Neuronal stem cell (in vitro differentiated cells): Measurements from ENCODE around the gene TBPL2.

ENCODE experiments used
- DNase-seq: peaks from one replicate; pipeline ENCODE4 v3.0.0-alpha.2; 2013; ENCODE audit warnings: low spot score
- H2AFZ ChIP-seq: one replicate; pipeline ENCODE4 v1.6.1; 2013; ENCODE audit warnings: mild to moderate bottlenecking, low read length, inconsistent platforms
- H2AK5ac ChIP-seq: 2 replicates; pipeline ENCODE4 v1.6.1; 2013; ENCODE audit warnings: low read depth, mild to moderate bottlenecking, inconsistent platforms, low read length, moderate library complexity, mixed read lengths
- H2BK120ac ChIP-seq: 2 replicates; pipeline ENCODE4 v1.6.1; 2013; ENCODE audit warnings: low read depth, mild to moderate bottlenecking, inconsistent platforms, low read length, moderate library complexity, mixed read lengths
- H2BK12ac ChIP-seq: one replicate; pipeline ENCODE4 v1.6.1; 2013; ENCODE audit warnings: low read length, inconsistent platforms
- H2BK15ac ChIP-seq: 2 replicates; pipeline ENCODE4 v1.6.1; 2013; ENCODE audit warnings: mild to moderate bottlenecking, low read length, inconsistent platforms, mixed read lengths
- H2BK5ac ChIP-seq: one replicate; pipeline ENCODE4 v1.6.1; 2013; ENCODE audit warnings: inconsistent platforms, mild to moderate bottlenecking, low read length, moderate library complexity
- H3K14ac ChIP-seq: one replicate; pipeline ENCODE4 v1.6.1; 2013; ENCODE audit warnings: low read length, inconsistent platforms
- H3K18ac ChIP-seq: 2 replicates; pipeline ENCODE4 v1.6.1; 2013; ENCODE audit warnings: low read length, inconsistent platforms
- H3K23ac ChIP-seq: 2 replicates; pipeline ENCODE4 v1.6.1; 2013; ENCODE audit warnings: low read depth, mild to moderate bottlenecking, mixed read lengths, low read length, inconsistent platforms; ENCODE audit not compliant: poor library complexity
- H3K27ac ChIP-seq: replicated peaks from 3 replicates; pipeline ENCODE4 v1.5.1; 2013; ENCODE audit warnings: low read length, inconsistent platforms
- H3K27me3 ChIP-seq, 3 experiments: 2 replicates each; pipeline ENCODE4 v1.6.1; 2013; ENCODE audit warnings: low read length in 3 of 3, mild to moderate bottlenecking in 2 of 3, inconsistent platforms in 1 of 3, low read depth in 1 of 3, mixed read lengths in 1 of 3, moderate library complexity in 1 of 3; ENCODE audit not compliant: control insufficient read depth in 3 of 3, insufficient read depth in 3 of 3
- H3K36me3 ChIP-seq, 2 donors: replicated peaks in 1 of 2; 2 replicates each; pipeline ENCODE4 v1.6.1; 2013; ENCODE audit warnings: low read length in 2 of 2; ENCODE audit not compliant: control insufficient read depth in 2 of 2, insufficient read depth in 2 of 2
- H3K4ac ChIP-seq: 2 replicates; pipeline ENCODE4 v1.6.1; 2013; ENCODE audit warnings: inconsistent platforms, mild to moderate bottlenecking, low read length, moderate library complexity
- H3K4me1 ChIP-seq, 2 donors: 1 replicate in 1 of 2; 2 replicates in 1 of 2; pipeline ENCODE4 v1.6.1; 2013; ENCODE audit warnings: low read length in 2 of 2, low read depth in 1 of 2; ENCODE audit not compliant: control insufficient read depth in 2 of 2, insufficient read depth in 1 of 2
- H3K4me2 ChIP-seq: one replicate; pipeline ENCODE4 v1.6.1; 2013; ENCODE audit warnings: mild to moderate bottlenecking, low read length, inconsistent platforms; ENCODE audit not compliant: insufficient read depth, poor library complexity, severe bottlenecking
- H3K4me3 ChIP-seq, 2 donors: 2 replicates each; pipeline ENCODE4 v1.5.1; 2013; ENCODE audit warnings: low read length in 2 of 2, mild to moderate bottlenecking in 2 of 2, inconsistent platforms in 1 of 2, moderate library complexity in 1 of 2
- H3K79me1 ChIP-seq: one replicate; pipeline ENCODE4 v1.6.1; 2013; ENCODE audit warnings: low read depth, mild to moderate bottlenecking, inconsistent platforms, low read length, moderate library complexity
- H3K9ac ChIP-seq: one replicate; pipeline ENCODE4 v1.6.1; 2013; ENCODE audit warnings: mild to moderate bottlenecking, low read depth, low read length, inconsistent platforms; ENCODE audit not compliant: poor library complexity
- H3K9me3 ChIP-seq, 2 donors: replicated peaks in 1 of 2; 2 replicates each; pipeline versions ENCODE3 to v1.6.1; 2013; ENCODE audit warnings: low read length in 2 of 2, mild to moderate bottlenecking in 2 of 2, inconsistent platforms in 1 of 2, low read depth in 1 of 2, mixed read lengths in 1 of 2, moderate library complexity in 1 of 2; ENCODE audit not compliant: control insufficient read depth in 2 of 2, insufficient read depth in 1 of 2
- H4K8ac ChIP-seq: one replicate; pipeline ENCODE4 v1.6.1; 2013; ENCODE audit warnings: low read depth, mild to moderate bottlenecking, inconsistent platforms, low read length, moderate library complexity
- H4K91ac ChIP-seq: one replicate; pipeline ENCODE4 v1.6.1; 2013; ENCODE audit warnings: low read length, low read depth, mild to moderate bottlenecking, inconsistent platforms; ENCODE audit not compliant: poor library complexity
- WGBS, 2 donors: extraction: QIAGEN DNeasy Blood & Tissue Kit; methylation state at CpG; one replicate each; pipeline ENCODE4 v1.1.7; 2013; ENCODE audit warnings: missing lambda C conversion rate in 2 of 2, mixed read lengths in 1 of 2; ENCODE audit not compliant: insufficient read length in 2 of 2, insufficient replicate concordance in 1 of 2; ENCODE audit errors: extremely low coverage in 2 of 2; 5-methylcytosine and 5-hydroxymethylcytosine counted together

Gene TBPL2

GRCh38 chr14:55454264-55455002, 14.0 kb upstream of the TBPL2 start:
- Histone ChIP-seq H3K4me3 (no peak overlapping the region), H3K18ac (no peak overlapping the region), H3K27ac (no peak overlapping the region), H2AK5ac (no peak overlapping the region), H3K4me1 (peaks cover 5 to 11% of the 10 kb centered on the region in 2 donors), H2AFZ (peak overlapping the region; percentile 78), H4K91ac (no peak overlapping the region), H2BK120ac (no peak overlapping the region), H3K9ac (no peak overlapping the region), H4K8ac (no peak overlapping the region), H3K4me2 (no peak overlapping the region), H2BK5ac (no peak overlapping the region), H3K23ac (no peak overlapping the region), H2BK15ac (no peak overlapping the region), H3K14ac (no peak overlapping the region), H3K27me3 (no peaks in the 10 kb centered on the region), H3K4ac (no peak overlapping the region), H2BK12ac (no peak overlapping the region), H3K79me1 (no peaks in the 10 kb centered on the region), H3K36me3 (no peaks in the 10 kb centered on the region), H3K9me3 (peaks cover 0 to 3% of the 10 kb centered on the region in 2 donors)
- no CpG with 5 or more reads among the region's 13 CpGs for WGBS, 2 donors
- no peak for DNase-seq

GRCh38 chr14:55451950-55452349, 11.5 kb upstream of the TBPL2 start:
- Histone ChIP-seq H2BK12ac (no peak overlapping the region), H2AK5ac (no peak overlapping the region), H2BK15ac (no peak overlapping the region), H2AFZ (peak overlapping the region; percentile 23), H3K27me3 (no peaks in the 10 kb centered on the region), H3K4me1 (peaks cover 5 to 11% of the 10 kb centered on the region in 2 donors), H3K36me3 (no peaks in the 10 kb centered on the region), H4K91ac (no peak overlapping the region), H3K4ac (no peak overlapping the region), H3K9me3 (no peaks in the 10 kb centered on the region), H2BK5ac (no peak overlapping the region), H3K18ac (no peak overlapping the region), H3K23ac (no peak overlapping the region), H3K4me3 (no peak overlapping the region), H4K8ac (no peak overlapping the region), H2BK120ac (no peak overlapping the region), H3K79me1 (no peaks in the 10 kb centered on the region), H3K27ac (no peak overlapping the region), H3K9ac (no peak overlapping the region), H3K4me2 (no peak overlapping the region), H3K14ac (no peak overlapping the region)
- no peak for DNase-seq
- no CpG with 5 or more reads among the region's 2 CpGs for WGBS, 2 donors

GRCh38 chr14:55451398-55451797, 11.0 kb upstream of the TBPL2 start:
- H3K9me3 ChIP-seq, result no peaks in the 10 kb centered on the region
- H3K4ac ChIP-seq, result no peak overlapping the region
- H3K27me3 ChIP-seq, result no peaks in the 10 kb centered on the region
- H2BK15ac ChIP-seq, result no peak overlapping the region
- no peak for DNase-seq
- H3K14ac ChIP-seq, result no peak overlapping the region
- H2BK12ac ChIP-seq, result no peak overlapping the region
- no peak overlapping the region for H2BK5ac ChIP-seq
- no CpG with 5 or more reads among the region's 4 CpGs for WGBS, 2 donors
- H4K91ac ChIP-seq, result no peak overlapping the region
- no peak overlapping the region for H4K8ac ChIP-seq
- no peak overlapping the region for H3K4me2 ChIP-seq
- no peaks in the 10 kb centered on the region for H3K36me3 ChIP-seq
- peaks cover 5 to 11% of the 10 kb centered on the region in 2 donors for H3K4me1 ChIP-seq
- H2AK5ac ChIP-seq, result no peak overlapping the region
- no peak overlapping the region for H3K9ac ChIP-seq
- H3K27ac ChIP-seq, result no peak overlapping the region
- H3K79me1 ChIP-seq, result no peaks in the 10 kb centered on the region
- H2BK120ac ChIP-seq, result no peak overlapping the region
- peak overlapping the region; percentile 23 for H2AFZ ChIP-seq
- no peak overlapping the region for H3K4me3 ChIP-seq
- H3K18ac ChIP-seq, result no peak overlapping the region
- no peak overlapping the region for H3K23ac ChIP-seq

GRCh38 chr14:55450987-55451386, 10.6 kb upstream of the TBPL2 start:
- no peak overlapping the region for H3K23ac ChIP-seq
- H2AFZ ChIP-seq, result no peak overlapping the region
- no peak overlapping the region for H3K9ac ChIP-seq
- H2BK120ac ChIP-seq, result no peak overlapping the region
- H3K18ac ChIP-seq, result no peak overlapping the region
- H3K4ac ChIP-seq, result no peak overlapping the region
- no peak overlapping the region for H3K4me3 ChIP-seq
- no peaks in the 10 kb centered on the region for H3K27me3 ChIP-seq
- H3K27ac ChIP-seq, result no peak overlapping the region
- DNase-seq, result no peak
- no peak overlapping the region for H2BK12ac ChIP-seq
- H4K91ac ChIP-seq, result no peak overlapping the region
- H3K9me3 ChIP-seq, result no peaks in the 10 kb centered on the region
- H3K4me1 ChIP-seq, result peaks cover 5 to 11% of the 10 kb centered on the region in 2 donors
- H2BK15ac ChIP-seq, result no peak overlapping the region
- H3K36me3 ChIP-seq, result no peaks in the 10 kb centered on the region
- no peak overlapping the region for H3K14ac ChIP-seq
- H2BK5ac ChIP-seq, result no peak overlapping the region
- H3K4me2 ChIP-seq, result no peak overlapping the region
- H2AK5ac ChIP-seq, result no peak overlapping the region
- H3K79me1 ChIP-seq, result no peaks in the 10 kb centered on the region
- no peak overlapping the region for H4K8ac ChIP-seq
